Ascending aorta (tissue), 2 donors: ENCODE data around the gene FAM222B. TPM values are rescaled to one million over a fixed set of nuclear protein-coding genes. Genes with fewer than 3 reads are reported as not detected.

Experiments used
- DNase-seq, 2 donors: peaks; one replicate each; pipeline ENCODE4 v3.0.0-alpha.2; 2019; ENCODE audit warnings: low spot score in 2 of 2
- H3K27ac ChIP-seq, 2 donors: fragments of 200-600 bp; sonication (generic); one replicate each; pipeline ENCODE4 v1.5.1; 2016 to 2017; ENCODE audit warnings: mild to moderate bottlenecking in 1 of 2
- H3K27me3 ChIP-seq: fragments of 200-600 bp; sonication (generic); one replicate; pipeline ENCODE4 v1.5.1; 2017
- H3K36me3 ChIP-seq, 2 donors: fragments of 200-600 bp; sonication (generic); one replicate each; pipeline ENCODE4 v1.5.1; 2016
- H3K4me1 ChIP-seq, 2 donors: fragments of 200-600 bp; sonication (generic); one replicate each; pipeline ENCODE4 v1.5.1; 2016 to 2017; ENCODE audit warnings: mild to moderate bottlenecking in 1 of 2
- H3K4me3 ChIP-seq, 2 donors: fragments of 200-600 bp; sonication (generic); one replicate each; pipeline ENCODE4 v1.5.1; 2016 to 2017; ENCODE audit warnings: mild to moderate bottlenecking in 1 of 2
- H3K9me3 ChIP-seq, 2 donors: fragments of 200-600 bp; sonication (generic); one replicate each; pipeline ENCODE4 v1.5.1; 2016
- CTCF ChIP-seq, 3 experiments: fragments of 200-600 bp in 2 of 3; fragments of 450-650 bp in 1 of 3; sonication (generic) in 2 of 3; IDR thresholded peaks; one replicate each; pipeline ENCODE4 v1.5.1; 2016 to 2019; ENCODE audit warnings: antibody characterized with exemption in 3 of 3, mild to moderate bottlenecking in 1 of 3, moderate library complexity in 1 of 3
- intact Hi-C: fragments of 100-400 bp; cut with DNase I; formaldehyde crosslinking; loops from one replicate; pipeline ENCODE4 v1.15.1; 2023
- total RNA-seq: library from RNA; depleted of rRNA; stranded (reverse); fragments of >200 nt; gene quantifications from one replicate; pipeline ENCODE4 v1.1.0, GENCODE V29; 2016

Gene FAM222B
- total RNA-seq, 1 donor from 2014 or later, result 30.7 TPM

- no peak for DNase-seq
- Histone ChIP-seq H3K27ac (no peak overlapping the region), H3K27me3 (no peaks in the 10 kb centered on the region), H3K36me3 (peaks cover 40 to 47% of the 10 kb centered on the region in 2 donors), H3K4me3 (no peak overlapping the region), H3K4me1 (peaks cover 3 to 5% of the 10 kb centered on the region in 2 donors), H3K9me3 (no peaks in the 10 kb centered on the region)
- TF ChIP-seq CTCF (IDR thresholded peaks at IDR 0.05), result no peak
- intact Hi-C loops, result no loop called here
These were observed 17.8 kb upstream of the FAM222B start for GRCh38 chr17:28860363-28860808.

- Histone ChIP-seq H3K4me1 (peaks cover 6% of the 10 kb centered on the region in 2 donors), H3K4me3 (no peak overlapping the region), H3K9me3 (no peaks in the 10 kb centered on the region), H3K36me3 (peaks cover 40 to 47% of the 10 kb centered on the region in 2 donors), H3K27me3 (no peaks in the 10 kb centered on the region), H3K27ac (no peak overlapping the region)
- intact Hi-C loops, result no loop called here
- TF ChIP-seq CTCF (IDR thresholded peaks at IDR 0.05), result no peak
- DNase-seq, result no peak
These were observed 16.3 kb upstream of the FAM222B start for GRCh38 chr17:28858801-28859355.

- H3K9me3 ChIP-seq, result no peaks in the 10 kb centered on the region
- no peak for TF ChIP-seq CTCF (IDR thresholded peaks at IDR 0.05)
- H3K27ac ChIP-seq, result no peak overlapping the region
- no peak overlapping the region for H3K4me3 ChIP-seq
- H3K36me3 ChIP-seq, result peaks cover 40 to 47% of the 10 kb centered on the region in 2 donors
- DNase-seq, result no peak
- H3K4me1 ChIP-seq, result peaks cover 6% of the 10 kb centered on the region in 2 donors
- H3K27me3 ChIP-seq, result no peaks in the 10 kb centered on the region
- intact Hi-C loops, result no loop called here
These were observed 15.6 kb upstream of the FAM222B start for GRCh38 chr17:28857905-28858800.

GRCh38 chr17:28856028-28856574 is 13.5 kb upstream of the FAM222B start:
- DNase-seq, result no peak
- peaks cover 37 to 43% of the 10 kb centered on the region in 2 donors for H3K36me3 ChIP-seq
- H3K27ac ChIP-seq, result no peak overlapping the region
- H3K4me3 ChIP-seq, result no peak overlapping the region
- TF ChIP-seq CTCF (IDR thresholded peaks at IDR 0.05), result no peak
- H3K4me1 ChIP-seq, result peaks cover 6% of the 10 kb centered on the region in 2 donors
- intact Hi-C loops, result no loop called here
- no peaks in the 10 kb centered on the region for H3K9me3 ChIP-seq
- no peaks in the 10 kb centered on the region for H3K27me3 ChIP-seq

GRCh38 chr17:28855336-28855679 is 12.7 kb upstream of the FAM222B start:
- Histone ChIP-seq H3K9me3 (no peaks in the 10 kb centered on the region), H3K27me3 (no peaks in the 10 kb centered on the region), H3K27ac (peak overlapping the region; percentile 78 to 79), H3K36me3 (peaks cover 30 to 35% of the 10 kb centered on the region in 2 donors), H3K4me1 (peaks cover 6% of the 10 kb centered on the region in 2 donors), H3K4me3 (peak overlapping the region; percentile 77 to 85)
- intact Hi-C loops, result loop anchor here (2.0 kb wide), 2 partner anchors 41 to 47 kb away; partner anchors contain the start of gene FLOT2
- no peak for TF ChIP-seq CTCF (IDR thresholded peaks at IDR 0.05)
- no peak for DNase-seq
